GM18868 (cell line): ENCODE results near the gene PRAMEF20.
"Not testable (repeated sequence)": the region's sequence is repeated elsewhere in the genome, so short reads cannot be mapped to it uniquely, and the experiment has no call there.

Source experiments
- ATAC-seq: cut with Tn5 transposase; IDR thresholded peaks from one replicate; pipeline ENCODE4 v1.9.1; 2021; ENCODE audit warnings: mild to moderate bottlenecking, moderate library complexity; ENCODE audit not compliant: unreplicated experiment

PRAMEF20 gene

DNA sequence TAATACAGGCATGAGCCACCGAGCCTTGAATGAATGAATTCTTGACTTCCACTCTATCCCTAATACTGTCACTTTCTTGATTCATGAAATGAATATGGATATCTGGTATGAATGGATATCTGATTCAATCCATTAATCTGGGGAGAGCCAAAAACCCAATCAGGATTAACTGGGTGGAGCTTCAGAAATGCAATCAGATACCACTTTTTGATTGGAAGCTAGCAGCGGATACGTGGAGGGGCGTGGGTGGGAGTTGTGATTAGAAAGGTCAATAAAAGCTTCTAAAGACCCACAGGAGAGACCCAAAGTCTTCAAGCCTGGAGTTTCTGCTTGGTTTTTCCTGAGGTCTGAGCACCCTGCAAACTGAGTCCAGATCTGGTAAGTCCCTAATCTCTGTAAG lies at the start of gene PRAMEF20:
TSS of gene PRAMEF20 (plus strand) at position 301 of the 400 bp plus-strand sequence. CDS start 5,905 bp downstream, outside the sequence.
- ATAC-seq, result not testable (repeated sequence)

- not testable (repeated sequence) for ATAC-seq
Measured at GRCh38 chr1:13362364-13362763, 47.9 kb upstream of the PRAMEF20 start.

- not testable (repeated sequence) for ATAC-seq
Measured at GRCh38 chr1:13364928-13365327, 45.3 kb upstream of the PRAMEF20 start.

- ATAC-seq, result not testable (repeated sequence)
Measured at GRCh38 chr1:13366536-13366935, 43.7 kb upstream of the PRAMEF20 start.

- ATAC-seq, result not testable (repeated sequence)
Measured at GRCh38 chr1:13368544-13368943, 41.7 kb upstream of the PRAMEF20 start.

DNA sequence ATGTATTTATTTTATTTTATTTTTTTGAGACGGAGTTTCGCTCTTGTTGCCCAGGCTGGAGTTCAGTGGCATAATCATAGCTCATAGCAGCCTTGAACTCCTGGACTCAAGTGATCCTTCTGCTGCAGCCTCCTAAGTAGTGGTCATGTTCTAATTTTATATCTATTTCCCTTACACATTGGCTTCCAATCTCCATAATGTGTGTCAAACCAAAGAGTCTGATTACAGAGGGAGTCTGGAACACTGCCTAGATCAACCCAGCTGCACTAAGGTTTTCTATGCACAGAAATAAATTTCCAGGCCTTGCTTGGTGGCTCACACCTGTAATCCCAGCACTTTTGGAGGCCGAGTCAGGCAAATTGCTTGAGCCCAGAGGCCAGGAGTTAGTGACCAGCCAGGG lies 31.3 kb upstream of the PRAMEF20 start:
- ATAC-seq, result not testable (repeated sequence)

DNA sequence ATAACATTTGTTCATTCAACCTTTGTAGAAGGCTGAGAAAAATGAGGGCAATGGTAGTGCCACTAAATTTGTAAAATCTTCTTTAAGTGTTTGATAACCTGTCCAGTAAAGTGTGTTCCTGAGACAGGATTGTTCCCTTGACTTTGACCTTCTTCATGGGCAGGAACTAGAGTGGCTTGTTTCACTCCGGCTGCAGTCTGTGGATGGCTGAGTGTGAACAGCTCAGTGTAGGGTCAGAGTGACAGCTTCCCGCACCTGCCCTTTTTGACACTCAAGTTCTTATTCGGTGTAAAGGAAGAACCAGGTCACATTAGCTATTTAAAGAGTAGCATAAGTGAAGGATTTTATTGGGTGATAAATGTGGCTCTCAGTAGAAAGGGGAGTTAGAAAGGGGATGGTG lies 29.9 kb upstream of the PRAMEF20 start:
- ATAC-seq, result not testable (repeated sequence)

DNA sequence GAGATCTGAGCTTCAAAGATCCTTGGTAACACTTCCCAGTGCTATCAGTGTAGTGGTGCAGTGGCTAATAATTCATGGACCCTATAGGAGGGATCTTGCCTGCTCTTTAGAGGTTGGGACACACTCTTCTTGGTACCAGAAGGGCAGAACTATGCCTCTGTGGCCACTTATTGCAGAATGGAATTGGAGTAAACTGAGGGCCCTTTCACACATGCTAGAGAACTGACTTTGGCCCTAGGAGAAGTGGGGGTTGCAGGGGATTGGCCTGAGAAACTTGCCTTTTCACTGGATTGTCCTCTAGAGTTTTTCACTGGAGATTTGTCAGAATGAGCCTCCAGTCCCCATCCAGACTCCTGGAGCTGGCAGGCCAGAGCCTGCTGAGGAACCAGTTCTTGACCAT lies 20.9 kb upstream of the PRAMEF20 start, which contains the start of gene PRAMEF17:
TSS of gene PRAMEF17 (plus strand) at position 301 of the 400 bp plus-strand sequence. CDS start at position 327, 26 bp downstream.
- ATAC-seq, result not testable (repeated sequence)

DNA sequence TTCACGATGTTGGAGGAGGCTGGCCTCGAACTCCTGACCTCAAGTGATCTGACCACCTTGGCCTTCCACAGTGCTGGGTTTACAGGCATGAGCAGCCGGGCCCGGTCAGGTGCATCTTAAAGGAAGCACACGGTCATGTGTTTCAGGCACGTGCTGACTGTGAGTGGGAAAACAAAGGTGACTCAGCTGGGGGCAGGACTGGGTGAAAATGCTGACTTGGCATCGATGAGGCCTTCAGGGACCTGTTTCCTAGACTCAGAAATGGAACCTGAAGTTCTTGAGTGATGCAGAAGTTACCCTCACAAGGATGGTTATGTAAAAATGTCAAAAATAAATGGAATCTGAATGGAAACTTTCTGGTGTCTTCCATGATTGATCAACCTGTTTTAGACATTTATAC lies 17.2 kb upstream of the PRAMEF20 start:
- not testable (repeated sequence) for ATAC-seq

- not testable (repeated sequence) for ATAC-seq
Measured at GRCh38 chr1:13394761-13395160, 15.5 kb upstream of the PRAMEF20 start.

DNA sequence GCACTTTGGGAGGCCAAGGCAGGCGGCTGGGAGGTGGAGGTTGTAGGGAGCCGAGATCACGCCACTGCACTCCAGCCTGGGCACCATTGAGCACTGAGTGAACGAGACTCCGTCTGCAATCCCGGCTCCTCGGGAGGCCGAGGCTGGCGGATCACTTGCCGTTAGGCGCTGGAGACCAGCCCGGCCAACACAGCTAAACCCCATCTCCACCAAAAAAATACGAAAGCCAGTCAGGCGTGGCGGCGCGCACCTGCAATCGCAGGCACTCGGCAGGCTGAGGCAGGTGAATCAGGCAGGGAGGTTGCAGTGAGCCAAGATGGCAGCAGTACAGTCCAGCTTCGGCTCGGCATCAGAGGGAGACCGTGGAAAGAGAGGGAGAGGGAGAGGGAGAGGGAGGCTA lies 14.9 kb upstream of the PRAMEF20 start:
- ATAC-seq, result not testable (repeated sequence)

DNA sequence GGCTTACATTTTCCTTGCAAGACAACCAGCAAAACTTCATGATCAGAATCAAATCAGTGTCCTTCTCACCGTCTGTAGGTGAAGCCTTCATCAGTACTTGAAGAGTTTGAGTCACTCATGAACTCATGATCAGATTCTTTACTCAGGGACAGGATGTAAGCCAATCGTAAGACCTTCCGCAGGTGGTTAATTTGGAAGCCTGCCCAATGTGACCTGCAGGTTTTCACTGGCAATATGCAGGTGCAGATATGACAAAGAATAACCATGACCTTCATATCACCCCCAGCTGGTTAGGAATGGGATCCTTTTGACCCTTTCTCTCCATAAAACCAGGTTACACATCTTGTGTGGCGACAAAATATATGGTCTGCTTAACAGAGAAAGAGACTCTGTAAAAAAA lies 2.4 kb upstream of the PRAMEF20 start:
- ATAC-seq, result no peak

GRCh38 chr1:13430495-13430894 lies 20.2 kb downstream of the PRAMEF20 start:
- no peak for ATAC-seq

GRCh38 chr1:13432251-13432650 lies 22.0 kb downstream of the PRAMEF20 start:
- no peak for ATAC-seq

- ATAC-seq, result not testable (repeated sequence)
Measured at GRCh38 chr1:13433694-13434358, 23.6 kb downstream of the PRAMEF20 start.

DNA sequence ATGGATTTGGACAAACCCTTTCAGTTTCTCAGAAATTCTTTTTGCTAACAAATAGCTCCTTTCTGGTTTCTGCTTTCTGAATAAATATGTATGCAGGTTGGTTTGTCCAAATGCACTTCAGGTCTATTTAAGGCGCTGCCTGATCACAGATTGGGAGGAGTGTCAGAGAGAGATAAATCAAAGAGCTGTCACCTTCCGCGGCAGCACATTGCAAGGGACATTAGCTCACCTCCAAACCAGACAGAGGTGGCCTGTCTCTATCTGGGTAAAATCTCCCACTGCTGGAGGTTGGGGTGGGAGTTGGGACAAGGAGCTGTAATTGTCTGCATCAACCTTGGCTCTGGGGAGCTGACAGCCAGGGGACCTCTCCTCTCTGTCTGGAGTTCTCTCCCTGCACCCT lies 25.2 kb downstream of the PRAMEF20 start:
- ATAC-seq, result no peak

- not testable (repeated sequence) for ATAC-seq
Measured at GRCh38 chr1:13439104-13439783, 29.0 kb downstream of the PRAMEF20 start.

GRCh38 chr1:13443335-13443979 lies 33.2 kb downstream of the PRAMEF20 start:
- ATAC-seq, result no peak

GRCh38 chr1:13450204-13450603 lies 40.0 kb downstream of the PRAMEF20 start:
- ATAC-seq, result no peak

GRCh38 chr1:13451399-13451965 lies 41.2 kb downstream of the PRAMEF20 start:
- no peak for ATAC-seq

- no peak for ATAC-seq
Measured at GRCh38 chr1:13456904-13457532, 46.8 kb downstream of the PRAMEF20 start.
